Middle frontal gyrus (tissue), 1 donor: ENCODE measurements around the gene SLC25A40.
"Not testable (repeated sequence)": the region's sequence is repeated elsewhere in the genome, so short reads cannot be mapped to it uniquely, and the experiment has no call there.

Source experiments
- DNase-seq: peaks from one replicate; pipeline ENCODE4 v3.0.0-alpha.2; 2015; ENCODE audit warnings: low spot score; ENCODE audit errors: extremely low spot score

SLC25A40 gene

GRCh38 chr7:87876040-87876868 is at the start of gene SLC25A40, which contains the start of gene DBF4:
SLC25A40 (minus strand) TSS chr7:87876360; CDS start chr7:87858727, 17,633 bp downstream.
DBF4 (plus strand) TSS chr7:87876493; CDS start chr7:87876733, 240 bp downstream.
- peak; percentile 83 for DNase-seq

GRCh38 chr7:87922759-87923395 is 46.7 kb upstream of the SLC25A40 start:
- DNase-seq = not testable (repeated sequence)

GRCh38 chr7:87920578-87920977 is 44.4 kb upstream of the SLC25A40 start:
- DNase-seq = no peak

GRCh38 chr7:87919875-87920274 is 43.7 kb upstream of the SLC25A40 start:
- no peak for DNase-seq

GRCh38 chr7:87918740-87919139 is 42.6 kb upstream of the SLC25A40 start:
- no peak for DNase-seq

GRCh38 chr7:87912121-87912520 is 36.0 kb upstream of the SLC25A40 start:
- no peak for DNase-seq

GRCh38 chr7:87908814-87909213 is 32.7 kb upstream of the SLC25A40 start:
- not testable (repeated sequence) for DNase-seq

- not testable (repeated sequence) for DNase-seq
Observed at GRCh38 chr7:87907136-87907906, 31.2 kb upstream of the SLC25A40 start.

GRCh38 chr7:87899255-87899654 is 23.1 kb upstream of the SLC25A40 start:
- no peak for DNase-seq

- no peak for DNase-seq
Observed at GRCh38 chr7:87895363-87895762, 19.2 kb upstream of the SLC25A40 start.

- DNase-seq = peak; percentile 11
Observed at GRCh38 chr7:87886875-87887274, 10.7 kb upstream of the SLC25A40 start.

GRCh38 chr7:87885018-87885417 is 8.9 kb upstream of the SLC25A40 start:
- no peak for DNase-seq

GRCh38 chr7:87882151-87882937 is 6.2 kb upstream of the SLC25A40 start:
- DNase-seq = no peak

- DNase-seq = no peak
Observed at GRCh38 chr7:87878208-87878735, 2.1 kb upstream of the SLC25A40 start.

- no peak for DNase-seq
Observed at GRCh38 chr7:87877366-87878040, 1.3 kb upstream of the SLC25A40 start.

GRCh38 chr7:87876869-87877234 is 692 bp upstream of the SLC25A40 start:
- peak; percentile 27 for DNase-seq

GRCh38 chr7:87875151-87876039 is 765 bp downstream of the SLC25A40 start:
- no peak for DNase-seq

GRCh38 chr7:87874066-87874465 is 2.1 kb downstream of the SLC25A40 start:
- no peak for DNase-seq

- DNase-seq = not testable (repeated sequence)
Observed at GRCh38 chr7:87873328-87873727, 2.8 kb downstream of the SLC25A40 start.
